Fibroblast of lung (primary cell): ENCODE data around the gene NAA30.

Experiments used
- CTCF ChIP-seq, 2 donors: IDR thresholded peaks in 1 of 2; conservative IDR thresholded peaks in 1 of 2; 1 replicate in 1 of 2; 2 replicates in 1 of 2; pipeline ENCODE4 v1.5.1; 2011 to 2012; ENCODE audit warnings: low read length in 2 of 2, control low read depth in 1 of 2, inconsistent platforms in 1 of 2, low read depth in 1 of 2, mild to moderate bottlenecking in 1 of 2
- EZH2 ChIP-seq: IDR thresholded peaks from 2 replicates; pipeline ENCODE4 v1.5.1; 2012; ENCODE audit warnings: low read length, control low read depth, mild to moderate bottlenecking; ENCODE audit errors: missing control alignments

- TF ChIP-seq CTCF (conservative IDR thresholded peaks at IDR 0.05 in 1 of 2, IDR thresholded peaks at IDR 0.05 in 1 of 2; ENCODE audit: low read depth in 1 of 2, low read length in 2 of 2), result no peak
- no peak for TF ChIP-seq EZH2
These were observed 35.1 kb upstream of the NAA30 start for GRCh38 chr14:57355081-57355800.
